IPS-NIHi11 (cell line): ENCODE results near the gene AURKB.
"Not testable (repeated sequence)": the region's sequence is repeated elsewhere in the genome, so short reads cannot be mapped to it uniquely, and the experiment has no call there.

Source experiments
- DNase-seq: peaks from one replicate; pipeline ENCODE4 v3.0.0; 2012; ENCODE audit warnings: mixed read lengths, low spot score

The AURKB gene

GRCh38 chr17:8209907-8210760, at the start of gene AURKB:
Gene AURKB, minus strand, starts transcription at chr17:8210575. Its CDS starts 351 bp downstream, at chr17:8210224.
- DNase-seq = peak; percentile 95

- DNase-seq = no peak
Observed at GRCh38 chr17:8257801-8258200, 47.4 kb upstream of the AURKB start.

DNA sequence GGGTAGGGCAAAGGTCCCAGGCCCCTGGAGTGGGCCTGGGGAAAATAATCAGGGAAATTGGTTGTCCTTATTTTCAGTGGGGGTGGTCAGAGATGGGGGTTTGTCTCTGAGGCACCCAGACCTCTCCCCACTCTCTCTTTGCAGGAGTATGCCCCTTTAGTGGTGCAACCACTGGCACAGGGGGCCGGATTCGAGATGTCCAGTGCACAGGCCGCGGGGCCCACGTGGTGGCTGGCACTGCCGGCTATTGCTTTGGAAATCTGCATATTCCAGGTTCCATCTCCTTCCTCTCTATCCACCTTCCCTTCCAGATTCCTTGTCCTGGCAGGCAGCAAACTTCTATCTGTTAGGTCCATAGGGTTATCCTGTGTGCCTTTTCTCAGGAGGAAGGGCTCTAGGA, 46.3 kb upstream of the AURKB start:
- no peak for DNase-seq

- no peak for DNase-seq
Observed at GRCh38 chr17:8256291-8256690, 45.9 kb upstream of the AURKB start.

DNA sequence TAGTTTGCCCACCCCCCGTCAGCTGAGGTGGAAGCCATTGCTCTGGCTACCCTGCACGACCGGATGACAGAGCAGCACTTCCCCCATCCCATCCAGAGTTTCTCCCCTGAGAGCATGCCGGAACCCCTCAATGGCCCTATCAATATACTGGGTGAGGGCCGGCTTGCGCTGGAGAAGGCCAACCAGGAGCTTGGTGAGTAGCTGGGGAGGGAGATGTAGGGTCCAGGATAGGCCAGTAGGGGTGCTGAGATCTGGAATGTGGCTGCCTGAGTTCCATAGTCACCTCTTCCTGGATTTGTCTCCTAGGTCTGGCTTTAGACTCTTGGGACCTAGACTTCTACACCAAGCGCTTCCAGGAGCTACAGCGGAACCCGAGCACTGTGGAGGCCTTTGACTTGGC, 45.1 kb upstream of the AURKB start:
- DNase-seq = no peak

GRCh38 chr17:8254881-8255280, 44.5 kb upstream of the AURKB start:
- no peak for DNase-seq

DNA sequence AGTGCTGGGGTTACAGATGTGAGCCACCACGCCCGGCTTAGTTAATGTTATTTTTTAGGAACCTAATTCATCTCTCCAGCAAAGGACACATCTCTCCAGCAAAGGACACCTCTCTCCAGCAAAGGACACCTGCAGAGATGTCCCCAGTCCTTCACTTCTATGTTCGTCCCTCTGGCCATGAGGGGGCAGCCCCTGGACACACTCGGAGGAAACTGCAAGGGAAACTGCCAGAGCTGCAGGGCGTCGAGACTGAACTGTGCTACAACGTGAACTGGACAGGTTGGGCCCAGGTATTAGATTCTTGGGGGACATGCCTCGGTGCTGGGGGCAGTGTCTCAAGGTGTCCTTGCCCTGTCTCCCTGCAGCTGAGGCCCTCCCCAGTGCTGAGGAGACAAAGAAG, 43.4 kb upstream of the AURKB start:
- no peak for DNase-seq

DNA sequence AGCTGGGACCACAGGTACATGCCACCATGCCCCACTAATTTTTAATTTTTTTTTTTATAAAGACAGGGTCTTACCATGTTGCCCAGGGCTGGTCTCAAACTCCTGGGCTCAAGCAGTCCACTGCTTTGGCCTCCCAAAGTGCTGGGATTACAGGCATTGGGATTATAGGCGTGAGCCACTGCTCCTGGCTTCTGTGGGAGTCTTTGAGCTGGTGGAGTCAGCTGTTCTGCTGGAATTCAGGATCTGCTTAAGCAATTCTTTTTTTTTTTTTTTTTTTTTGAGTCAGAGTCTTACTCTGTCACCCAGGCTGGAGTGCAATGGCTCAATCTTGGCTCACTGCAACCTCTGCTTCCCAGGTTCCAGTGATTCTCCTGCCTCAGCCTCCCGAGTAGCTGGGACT, 41.0 kb upstream of the AURKB start:
- not testable (repeated sequence) for DNase-seq

GRCh38 chr17:8249621-8250500, 39.5 kb upstream of the AURKB start:
- DNase-seq = no peak

DNA sequence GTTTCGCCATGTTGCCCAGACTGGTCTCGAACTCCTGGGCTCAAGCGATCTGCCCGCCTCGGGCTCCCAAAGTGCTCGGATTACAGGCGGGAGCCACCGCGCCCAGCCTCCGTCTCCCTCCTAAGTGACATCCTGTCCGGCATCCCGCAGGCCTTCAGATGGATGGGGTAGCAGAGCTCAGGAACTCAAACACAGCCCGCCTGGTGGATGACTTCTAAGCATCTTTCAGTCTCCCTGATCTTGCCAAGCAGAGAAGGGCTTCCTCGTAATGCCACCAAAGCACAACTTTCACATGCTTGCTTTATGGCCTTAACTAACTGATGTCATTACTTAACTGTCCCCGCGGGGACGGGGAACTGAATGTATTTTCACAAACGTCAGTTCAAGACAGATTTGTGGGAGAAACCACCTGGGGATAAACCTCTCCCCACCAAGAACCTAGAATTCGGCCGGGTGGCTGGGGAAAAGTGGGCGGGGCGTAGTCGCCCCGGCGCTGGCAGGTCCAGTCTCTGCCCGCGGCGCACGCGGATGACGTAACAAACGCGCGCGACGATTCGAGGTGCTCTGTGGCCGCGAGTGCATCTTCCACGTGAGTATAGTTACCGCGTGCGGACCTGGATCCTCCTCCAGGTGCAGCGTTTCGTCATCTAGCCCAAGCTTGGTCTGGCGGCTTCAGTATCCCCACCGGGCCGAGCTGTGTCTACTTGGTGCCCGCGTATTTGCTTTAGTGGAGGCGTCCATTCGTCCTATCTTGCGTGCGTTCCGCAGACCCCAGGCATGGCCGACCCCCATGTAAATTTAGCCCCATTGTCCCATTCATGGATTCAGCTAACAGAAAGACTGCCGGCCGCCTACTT, 38.6 kb upstream of the AURKB start, which contains the start of gene PFAS:
Gene PFAS, plus strand, starts transcription at position 539 of the 857 bp plus-strand sequence. CDS start 4,649 bp downstream, outside the sequence.
- peak; percentile 97 for DNase-seq

- no peak for DNase-seq
Observed at GRCh38 chr17:8244768-8245167, 34.4 kb upstream of the AURKB start.

- DNase-seq = no peak
Observed at GRCh38 chr17:8243827-8244226, 33.5 kb upstream of the AURKB start.

GRCh38 chr17:8237886-8238285, 27.5 kb upstream of the AURKB start:
- no peak for DNase-seq

DNA sequence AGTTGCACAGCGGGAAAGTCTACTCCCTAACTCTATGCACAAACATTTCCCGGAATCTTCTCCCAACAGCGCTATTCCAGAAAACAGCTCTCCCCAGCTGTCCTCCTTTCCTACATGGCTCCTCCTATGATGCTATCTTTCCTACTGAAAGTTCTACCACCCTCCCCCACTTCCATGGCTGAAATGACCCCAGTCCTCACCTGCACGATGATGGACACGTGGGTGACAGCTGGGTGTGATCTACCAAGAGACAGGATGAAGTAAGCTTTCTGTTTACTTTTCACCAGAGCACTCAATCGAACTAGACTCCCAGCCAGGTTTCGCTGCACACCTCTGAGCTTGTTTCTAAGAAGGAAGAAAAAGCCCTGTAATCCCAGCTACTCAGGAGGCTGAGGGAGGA, 26.8 kb upstream of the AURKB start:
- no peak for DNase-seq

DNA sequence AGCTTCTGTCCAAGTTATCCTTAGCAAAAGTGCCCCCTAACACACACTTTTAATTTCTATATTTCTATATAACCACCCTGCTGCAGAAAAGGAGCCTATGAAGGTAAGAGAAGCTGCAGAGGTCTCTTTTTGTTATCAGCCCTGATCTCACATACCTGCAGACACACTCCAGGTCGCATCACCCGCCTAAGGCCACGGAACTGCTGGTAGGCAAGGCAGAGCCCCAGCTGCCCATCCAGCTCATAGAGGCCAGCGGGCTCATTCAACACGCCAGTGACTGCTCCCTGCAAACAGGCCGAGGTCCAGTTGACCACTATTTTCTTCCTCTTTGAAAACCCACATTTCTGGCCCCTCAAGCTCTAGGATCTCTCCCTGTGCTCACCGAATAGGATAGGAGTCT, 25.3 kb upstream of the AURKB start:
- no peak for DNase-seq

DNA sequence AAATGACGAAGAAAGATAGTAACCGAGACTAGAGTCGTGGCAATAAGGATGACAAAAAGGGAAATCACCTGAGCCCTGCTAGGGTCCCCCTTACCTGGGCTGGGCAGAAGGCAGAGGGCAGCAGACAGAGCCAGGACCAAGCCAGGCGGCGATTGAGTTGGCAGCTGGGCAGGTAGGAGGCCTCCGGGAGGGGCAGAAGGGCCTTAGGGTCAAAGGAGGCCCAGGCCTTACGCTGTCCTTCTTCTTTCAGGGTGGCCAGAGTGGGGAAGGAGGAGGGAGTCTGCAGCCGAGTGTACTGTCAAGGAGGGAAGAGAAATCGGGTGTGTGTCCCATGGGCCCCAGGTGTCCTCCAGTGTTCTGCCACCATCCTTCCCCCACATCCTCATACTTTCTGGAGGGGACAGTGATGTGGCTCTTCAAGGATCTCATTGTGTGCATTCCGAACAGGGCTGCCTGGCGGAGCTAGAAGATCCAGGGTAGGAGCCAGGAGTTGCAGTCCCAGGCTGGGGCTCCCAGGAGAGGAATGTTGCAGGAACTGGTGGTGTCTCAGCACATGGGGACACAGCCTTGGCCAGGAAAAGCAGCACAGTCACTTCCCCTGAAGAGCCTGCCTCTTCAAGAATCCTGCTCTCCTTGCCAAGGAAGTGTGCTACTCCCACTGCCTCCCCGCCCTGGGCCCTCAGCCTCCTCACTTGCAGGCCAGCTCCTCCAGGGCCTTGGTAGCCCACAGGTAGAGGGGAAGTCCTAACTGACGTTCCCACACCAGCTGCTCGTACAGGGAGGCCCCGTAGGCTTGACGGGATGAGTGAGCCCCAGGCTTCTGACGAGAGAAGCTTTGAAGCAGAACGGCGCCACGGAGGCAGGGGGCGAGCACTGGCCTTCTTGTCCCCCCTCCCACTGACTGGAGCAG, 24.2 kb upstream of the AURKB start:
- no peak for DNase-seq

GRCh38 chr17:8231701-8232100, 21.3 kb upstream of the AURKB start:
- no peak for DNase-seq

DNA sequence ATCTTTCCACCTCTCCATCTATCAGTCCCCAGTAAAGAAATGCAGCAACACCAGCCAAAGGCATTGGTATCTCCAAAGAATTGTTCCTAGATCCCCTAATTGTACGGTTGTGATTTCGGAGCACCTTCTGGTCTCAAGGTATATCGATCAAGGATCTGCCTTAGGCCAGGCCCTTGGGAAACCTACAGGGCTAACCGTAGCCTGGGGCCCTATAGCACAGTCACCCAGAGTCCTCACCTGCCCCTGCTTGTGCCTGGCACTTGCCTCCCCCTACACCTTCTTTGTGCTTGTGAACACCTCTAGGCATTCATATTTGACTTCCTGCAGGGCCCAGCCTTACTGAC, 16.8 kb upstream of the AURKB start:
- DNase-seq = peak; percentile 31

GRCh38 chr17:8226536-8227237, 16.3 kb upstream of the AURKB start:
- peak; percentile 66 for DNase-seq

DNA sequence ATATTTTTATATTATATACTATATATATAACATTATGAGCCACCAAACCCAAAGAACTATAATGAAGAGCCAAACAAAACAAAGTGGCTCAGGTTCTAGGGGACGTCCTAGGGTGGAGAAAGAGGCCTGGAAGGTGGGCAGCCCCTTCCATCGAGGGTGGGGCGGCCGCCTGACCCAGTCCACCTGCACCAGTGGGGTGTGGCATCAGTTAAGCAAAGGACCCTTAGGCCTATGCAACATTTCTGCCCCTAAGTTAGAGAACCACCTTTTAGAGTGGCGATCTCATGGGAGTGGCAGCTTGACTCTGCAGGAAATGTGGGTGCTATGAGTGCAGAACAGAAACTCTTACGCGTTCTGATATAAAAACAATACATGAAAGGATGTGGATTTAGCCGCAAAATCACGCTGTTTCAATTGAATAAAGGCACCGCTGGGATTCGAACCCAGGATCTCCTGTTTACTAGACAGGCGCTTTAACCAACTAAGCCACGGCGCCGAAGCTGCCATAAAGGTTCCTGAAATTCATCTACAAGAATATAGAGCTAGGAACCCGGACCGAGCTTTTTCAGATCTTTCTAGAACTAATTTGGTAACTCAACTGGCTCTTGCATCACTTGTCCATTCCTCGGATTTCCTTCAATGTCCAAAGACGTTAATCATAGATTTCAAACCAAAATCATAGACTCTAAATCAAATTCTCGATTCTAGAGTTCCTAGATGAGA, 15.6 kb upstream of the AURKB start:
- DNase-seq = no peak
